OCI-LY3 (cell line): Measurements from ENCODE around the gene MAB21L4.

Experiments used
- H2AFZ ChIP-seq: fragments of 200-600, 300-600 bp; shearing (Covaris generic); 2 replicates; pipeline ENCODE4 v1.6.0; 2014; ENCODE audit warnings: antibody characterized with exemption, low read depth, low read length
- H3K27ac ChIP-seq: fragments of 200-600, 300-600 bp; sonication (generic); 2 replicates; pipeline ENCODE4 v1.5.1; 2014; ENCODE audit warnings: mild to moderate bottlenecking, low read length, moderate library complexity, mixed read lengths
- H3K27me3 ChIP-seq: fragments of 200-600, 300-600 bp; sonication (generic); 2 replicates; pipeline ENCODE4 v1.6.1; 2014; ENCODE audit warnings: low read depth, low read length, mixed read lengths
- H3K36me3 ChIP-seq: fragments of 200-600, 300-600 bp; sonication (generic); replicated peaks from 2 replicates; pipeline ENCODE3; 2014; ENCODE audit warnings: low read depth, low read length, mixed read lengths
- H3K4me1 ChIP-seq: fragments of 300-600, 200-600 bp; sonication (generic); 2 replicates; pipeline ENCODE4 v1.6.1; 2014; ENCODE audit warnings: low read length, mixed read lengths
- H3K4me2 ChIP-seq: fragments of 200-600, 300-600 bp; sonication (generic); 2 replicates; pipeline ENCODE4 v1.6.1; 2014; ENCODE audit warnings: low read length, mixed read lengths
- H3K4me3 ChIP-seq: fragments of 300-600, 200-600 bp; sonication (generic); 2 replicates; pipeline ENCODE4 v1.5.1; 2014; ENCODE audit warnings: antibody characterized with exemption, mild to moderate bottlenecking, low read length, moderate library complexity
- H3K79me2 ChIP-seq: fragments of 300-600, 200-600 bp; shearing (Covaris generic); 2 replicates; pipeline ENCODE4 v1.6.1; 2014; ENCODE audit warnings: mild to moderate bottlenecking, low read length, mixed read lengths
- H3K9ac ChIP-seq: fragments of 300-600, 200-600 bp; shearing (Covaris generic); 2 replicates; pipeline ENCODE4 v1.6.0; 2014; ENCODE audit warnings: mild to moderate bottlenecking, low read length, moderate library complexity
- H3K9me3 ChIP-seq: fragments of 200-600, 300-600 bp; shearing (Covaris generic); 2 replicates; pipeline ENCODE4 v1.6.1; 2014; ENCODE audit warnings: low read length, mixed read lengths; ENCODE audit not compliant: insufficient read depth
- H4K20me1 ChIP-seq: fragments of 200-600, 300-600 bp; sonication (generic); 2 replicates; pipeline ENCODE4 v1.6.1; 2016; ENCODE audit warnings: low read length, mixed read lengths; ENCODE audit not compliant: insufficient read depth
- CTCF ChIP-seq: fragments of 200-600, 300-600 bp; sonication (generic); IDR thresholded peaks from 2 replicates; pipeline ENCODE4 v1.5.1; 2014; ENCODE audit warnings: antibody characterized with exemption, low read length, low read depth
- EZH2phosphoT487 ChIP-seq: fragments of 200-600 bp; shearing (Covaris generic); IDR thresholded peaks from 2 replicates; pipeline ENCODE4 v1.6.1; 2018; ENCODE audit warnings: antibody characterized with exemption, mixed run types, low read depth

The MAB21L4 gene

GRCh38 chr2:240888890-240889573, 6.9 kb downstream of the MAB21L4 start:
- Histone ChIP-seq H3K79me2 (no peaks in the 10 kb centered on the region), H3K9ac (no peak overlapping the region), H3K4me1 (no peaks in the 10 kb centered on the region), H3K4me2 (no peak overlapping the region), H3K36me3 (no peaks in the 10 kb centered on the region), H4K20me1 (no peaks in the 10 kb centered on the region), H3K27me3 (no peaks in the 10 kb centered on the region), H3K27ac (no peak overlapping the region), H3K9me3 (no peaks in the 10 kb centered on the region), H2AFZ (no peak overlapping the region), H3K4me3 (no peak overlapping the region)
- no peak for TF ChIP-seq EZH2phosphoT487
- TF ChIP-seq CTCF = no peak

DNA sequence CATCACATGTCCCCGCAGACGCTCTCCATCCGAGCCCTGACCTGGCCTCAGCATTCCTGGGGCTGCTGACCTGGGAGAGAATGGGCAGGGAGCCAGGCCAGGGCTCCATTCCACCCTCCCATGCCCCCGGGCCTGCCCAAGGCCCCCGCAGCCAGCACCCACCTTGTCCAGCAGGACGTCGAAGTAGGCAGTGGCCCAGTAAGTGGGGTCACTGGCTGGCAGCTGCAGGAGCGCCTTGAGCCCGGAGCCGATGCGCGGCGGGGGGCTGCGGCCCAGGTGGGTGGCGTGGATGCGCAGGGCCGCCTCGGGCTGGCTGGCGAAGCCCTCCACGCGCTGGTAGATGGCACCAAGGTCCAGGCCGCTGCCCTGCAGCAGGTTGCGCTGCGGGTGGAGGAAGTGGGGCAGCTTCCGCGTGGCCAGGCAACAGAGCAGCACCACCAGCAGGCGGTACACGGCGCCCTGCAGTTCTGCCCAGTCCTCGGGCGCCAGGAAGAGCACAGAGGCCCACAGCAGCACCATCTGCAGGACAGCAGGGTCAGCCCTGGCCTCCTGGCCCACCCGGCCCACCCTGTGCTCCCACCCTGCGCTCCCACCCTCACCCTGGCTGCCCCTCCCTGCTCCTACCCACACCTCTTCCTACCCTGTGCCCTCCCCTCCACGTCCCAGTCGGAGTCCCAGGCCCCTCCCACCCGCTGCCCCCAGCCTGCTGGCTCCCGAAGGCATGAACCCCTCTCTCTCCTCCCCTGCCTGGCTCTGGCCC, 7.6 kb downstream of the MAB21L4 start:
- Histone ChIP-seq H4K20me1 (no peaks in the 10 kb centered on the region), H3K79me2 (no peaks in the 10 kb centered on the region), H3K27ac (no peak overlapping the region), H2AFZ (no peak overlapping the region), H3K36me3 (no peaks in the 10 kb centered on the region), H3K4me2 (no peak overlapping the region), H3K4me1 (no peaks in the 10 kb centered on the region), H3K9me3 (no peaks in the 10 kb centered on the region), H3K9ac (no peak overlapping the region), H3K4me3 (no peak overlapping the region), H3K27me3 (no peaks in the 10 kb centered on the region)
- TF ChIP-seq EZH2phosphoT487 = no peak
- TF ChIP-seq CTCF = no peak

DNA sequence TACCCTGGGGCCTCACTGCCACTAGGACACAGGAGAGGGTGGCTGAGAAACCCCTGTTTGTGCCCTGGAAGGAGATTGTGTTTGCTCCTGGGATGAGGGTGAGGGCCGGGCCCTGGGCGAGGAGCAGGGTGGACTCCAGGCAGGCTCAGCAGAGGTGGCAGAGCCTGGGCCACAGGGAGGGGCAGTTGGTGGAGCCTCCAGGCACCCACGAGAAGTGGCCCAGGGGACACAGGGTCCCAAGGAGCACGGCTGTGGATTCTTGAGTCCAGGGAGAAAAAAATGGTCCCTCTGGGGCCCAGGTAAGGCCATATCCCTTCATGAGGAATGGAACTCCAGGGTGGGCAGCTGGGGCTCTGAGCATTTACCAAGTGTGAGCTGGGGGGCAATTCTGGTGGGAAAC, 8.3 kb downstream of the MAB21L4 start:
- H3K36me3 ChIP-seq = no peaks in the 10 kb centered on the region
- H3K4me1 ChIP-seq = no peaks in the 10 kb centered on the region
- no peaks in the 10 kb centered on the region for H3K27me3 ChIP-seq
- no peak overlapping the region for H3K9ac ChIP-seq
- no peak overlapping the region for H2AFZ ChIP-seq
- no peaks in the 10 kb centered on the region for H4K20me1 ChIP-seq
- no peak overlapping the region for H3K4me3 ChIP-seq
- H3K9me3 ChIP-seq = no peaks in the 10 kb centered on the region
- H3K4me2 ChIP-seq = no peak overlapping the region
- TF ChIP-seq CTCF = no peak
- TF ChIP-seq EZH2phosphoT487 = no peak
- H3K79me2 ChIP-seq = no peaks in the 10 kb centered on the region
- no peak overlapping the region for H3K27ac ChIP-seq

DNA sequence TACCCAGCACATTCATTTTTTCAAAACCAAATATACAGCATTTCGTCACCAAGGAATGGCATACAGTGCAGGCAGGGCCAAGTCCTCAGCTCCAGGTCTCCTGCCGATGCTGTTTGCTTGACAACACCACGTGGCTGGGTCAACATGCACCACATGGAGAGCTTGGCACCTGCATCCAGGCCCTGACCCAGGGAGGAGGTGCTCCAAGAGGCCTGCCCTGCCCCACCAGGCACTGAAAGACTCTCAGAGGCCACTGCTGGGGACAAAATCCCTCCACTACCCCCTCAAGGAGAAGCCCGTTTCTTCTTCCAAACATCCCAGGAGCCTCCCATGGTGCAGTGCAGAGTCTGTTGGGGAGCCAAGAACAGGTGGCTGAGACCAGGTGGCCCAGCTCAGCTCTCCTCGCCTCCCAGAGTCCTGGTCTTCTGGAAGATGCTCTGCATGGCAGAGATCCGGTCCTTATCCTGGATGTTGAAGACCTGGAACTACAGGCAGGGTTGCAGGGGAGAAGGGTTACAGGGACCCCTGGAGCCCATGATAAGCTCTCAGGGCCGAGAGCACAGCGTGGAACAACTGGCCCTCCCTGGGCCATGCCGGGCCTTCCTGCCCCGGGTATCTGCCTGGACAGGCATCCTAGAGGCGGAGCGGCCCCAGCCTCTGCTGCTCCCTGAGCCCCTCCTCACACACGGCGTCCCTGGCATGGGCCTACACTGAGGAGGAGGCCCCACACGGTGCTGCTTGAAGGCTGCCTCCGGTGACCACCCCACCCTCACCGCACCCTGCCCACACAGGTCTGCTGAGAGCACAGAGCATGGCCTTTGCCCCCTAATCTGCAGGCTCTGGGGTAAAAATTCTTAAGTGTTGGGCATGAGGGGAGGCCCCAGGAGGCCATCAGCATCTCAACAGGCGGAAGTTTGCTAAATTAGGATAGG, 9.0 kb downstream of the MAB21L4 start:
- H3K9me3 ChIP-seq = no peaks in the 10 kb centered on the region
- H3K27me3 ChIP-seq = no peaks in the 10 kb centered on the region
- no peak overlapping the region for H3K4me3 ChIP-seq
- H3K27ac ChIP-seq = no peak overlapping the region
- H2AFZ ChIP-seq = no peak overlapping the region
- no peaks in the 10 kb centered on the region for H3K4me1 ChIP-seq
- H3K79me2 ChIP-seq = no peaks in the 10 kb centered on the region
- H3K36me3 ChIP-seq = no peaks in the 10 kb centered on the region
- no peaks in the 10 kb centered on the region for H4K20me1 ChIP-seq
- no peak overlapping the region for H3K9ac ChIP-seq
- H3K4me2 ChIP-seq = no peak overlapping the region
- TF ChIP-seq CTCF = no peak
- no peak for TF ChIP-seq EZH2phosphoT487
